Inflammatory macrophage treated with lipopolysaccharide for 1 hour (primary cell): ENCODE results near the gene NFE2.
"Not testable (repeated sequence)": the region's sequence is repeated elsewhere in the genome, so short reads cannot be mapped to it uniquely, and the experiment has no call there.

Experiments used
- DNase-seq, 2 donors: peaks; one replicate each; pipeline ENCODE4 v3.0.0-alpha.2; 2020 to 2022

NFE2 gene

DNA sequence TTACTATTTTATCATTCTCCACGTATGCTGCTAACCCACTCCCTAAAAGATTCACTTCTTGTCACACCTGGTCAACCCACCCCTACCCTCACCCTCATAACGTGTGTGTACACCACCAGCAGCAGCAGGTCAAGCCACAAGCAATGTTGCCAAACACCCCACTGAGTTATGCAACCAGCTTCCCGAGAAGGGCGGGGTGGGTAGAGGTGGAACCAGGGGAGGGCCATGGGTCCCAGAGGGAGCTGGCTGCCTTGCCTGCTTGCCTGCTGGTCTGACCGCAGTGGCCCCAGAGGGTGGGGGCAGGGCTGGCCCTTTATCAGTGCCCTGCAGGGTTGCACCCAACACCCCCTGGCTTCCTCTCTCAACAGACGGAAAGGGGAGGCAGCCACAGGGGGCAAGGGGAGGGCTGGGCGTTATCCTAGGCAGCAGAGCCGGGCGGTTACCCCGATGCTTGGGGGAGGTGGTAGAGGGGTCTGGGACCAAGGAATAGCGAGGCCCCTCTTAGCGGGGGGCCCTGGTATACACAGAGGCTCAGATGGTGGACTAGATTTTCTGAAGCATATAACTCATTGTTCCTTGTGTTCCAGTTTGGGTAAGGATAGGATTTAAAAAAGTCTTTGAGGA, 3.5 kb upstream of the NFE2 start:
- DNase-seq: peak; percentile 66 to 82

DNA sequence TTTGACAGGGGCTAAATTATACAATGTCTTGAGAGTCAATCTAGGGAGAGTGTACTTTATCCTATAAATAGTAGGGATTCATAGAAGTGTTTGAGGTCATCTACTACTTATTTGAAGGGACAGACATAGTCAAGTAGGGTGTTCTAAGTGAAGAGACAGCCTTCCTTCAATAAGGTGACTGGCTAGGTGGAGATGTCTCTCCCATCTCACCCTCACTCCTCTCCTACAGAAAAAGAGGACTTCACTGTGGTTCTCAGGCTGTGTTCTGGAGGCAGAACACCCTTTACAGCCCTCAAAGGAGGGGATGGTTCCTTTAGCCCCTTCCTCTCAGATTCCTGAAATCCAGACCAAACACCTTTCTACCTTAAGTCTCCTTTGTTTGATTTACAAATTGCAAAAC, 2.8 kb upstream of the NFE2 start:
- DNase-seq: no peak

DNA sequence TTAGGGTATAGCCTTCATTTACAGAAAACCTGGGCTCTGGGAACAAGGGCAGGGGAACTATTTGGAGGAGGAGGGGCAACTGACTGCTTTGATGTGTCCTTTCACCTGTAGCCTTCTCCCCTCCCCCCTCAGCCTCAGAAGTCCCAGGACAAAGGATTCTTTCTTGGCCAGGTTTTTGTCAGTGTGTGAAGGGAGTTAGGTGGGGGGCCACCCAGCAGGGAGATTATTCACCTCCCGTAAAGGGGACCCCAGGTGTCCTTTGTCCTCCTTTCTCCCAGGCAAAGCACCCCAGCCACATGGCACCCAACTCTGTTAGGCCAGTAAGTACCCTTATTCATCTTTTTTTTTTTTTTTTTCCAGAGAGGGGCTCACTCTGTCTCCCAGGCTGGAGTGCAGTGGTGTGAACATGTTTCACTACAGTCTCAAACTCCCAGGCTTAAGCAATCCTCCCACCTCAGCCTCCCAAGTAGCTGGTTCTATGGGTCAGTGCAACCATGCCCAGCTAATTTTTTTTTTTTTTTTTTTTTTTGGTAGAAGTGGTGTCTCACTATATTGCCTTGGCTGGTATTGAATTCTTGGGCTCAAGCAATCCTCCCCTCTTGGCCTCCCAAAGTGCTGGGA, 723 bp upstream of the NFE2 start:
- DNase-seq: peak; percentile 57 to 70

DNA sequence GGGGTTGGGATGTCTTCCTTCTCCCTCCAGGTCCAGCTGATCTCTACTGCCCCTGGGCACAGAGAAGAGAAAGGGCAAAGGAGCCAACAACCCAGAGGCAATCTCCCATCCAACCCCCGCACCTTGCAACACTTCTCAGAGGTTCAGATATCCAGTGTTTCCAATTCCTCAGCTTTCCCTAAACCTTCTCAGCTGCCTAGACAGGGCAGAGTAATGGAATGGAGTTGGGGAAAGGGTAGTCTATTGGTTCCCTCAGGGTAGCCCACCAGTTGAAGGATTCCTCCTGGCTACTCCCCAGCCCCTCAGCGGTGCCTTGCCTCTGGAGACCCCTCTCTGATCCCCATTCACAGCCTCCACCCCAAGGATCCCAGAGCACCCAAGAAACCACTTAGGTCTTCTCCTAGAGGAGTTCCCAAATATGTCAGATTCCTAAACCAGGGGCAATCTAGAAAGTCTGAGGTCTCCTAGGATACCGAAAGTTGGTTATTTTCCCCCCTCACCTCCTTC, 537 bp downstream of the NFE2 start:
- no peak for DNase-seq

DNA sequence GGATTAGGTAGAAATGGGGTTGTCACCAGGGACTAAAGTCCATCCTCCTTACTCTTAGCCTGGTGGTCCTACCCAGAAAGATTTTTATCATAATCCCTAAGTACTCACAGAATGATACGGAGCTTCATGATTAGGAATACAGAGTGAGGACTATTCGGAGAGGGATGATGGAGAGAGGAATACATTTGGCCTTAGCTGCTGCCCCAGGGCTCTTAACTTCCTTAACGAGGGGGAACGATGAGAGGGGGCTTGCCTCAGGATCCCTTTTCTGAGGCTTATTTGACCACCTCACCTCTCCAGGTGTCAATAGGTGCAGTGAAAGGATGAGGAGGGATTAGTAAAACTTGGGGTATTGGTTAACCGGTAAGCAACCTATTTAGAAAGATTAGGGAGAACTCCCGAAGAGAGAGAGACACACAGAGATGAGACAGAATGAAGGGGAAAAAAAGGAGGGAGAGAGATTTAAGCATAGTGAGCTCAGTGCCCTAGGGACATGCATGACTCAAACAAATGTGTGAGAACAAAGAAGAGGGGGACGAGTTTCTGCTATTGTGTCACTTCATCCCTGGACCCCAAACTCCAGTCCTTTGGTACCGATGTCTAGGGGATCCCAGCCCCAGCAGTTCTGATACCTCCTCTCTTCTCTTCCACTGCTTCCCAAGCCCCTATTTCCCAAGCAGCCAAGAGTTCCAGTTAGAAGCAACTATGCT, 1.1 kb downstream of the NFE2 start:
- DNase-seq: no peak

DNA sequence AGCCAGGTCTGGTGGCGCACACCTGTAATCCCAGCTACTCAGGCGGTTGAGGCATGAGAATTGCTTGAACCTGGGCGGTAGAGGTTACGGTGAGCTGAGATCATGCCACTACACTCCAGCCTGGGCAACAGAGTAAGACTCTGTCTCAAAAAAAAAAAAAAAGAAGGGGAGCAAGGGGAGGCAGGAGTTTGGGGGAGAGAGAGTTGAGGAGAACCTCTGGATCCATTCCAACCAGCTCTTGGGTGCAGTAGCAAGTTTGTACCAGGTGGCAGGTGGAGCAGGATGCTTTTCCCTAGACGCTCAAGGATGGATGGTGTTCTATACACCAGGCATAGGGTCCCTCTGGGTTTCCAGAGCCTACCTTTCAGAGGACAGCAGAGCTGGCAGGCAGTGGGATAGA, 1.9 kb downstream of the NFE2 start:
- no peak for DNase-seq

DNA sequence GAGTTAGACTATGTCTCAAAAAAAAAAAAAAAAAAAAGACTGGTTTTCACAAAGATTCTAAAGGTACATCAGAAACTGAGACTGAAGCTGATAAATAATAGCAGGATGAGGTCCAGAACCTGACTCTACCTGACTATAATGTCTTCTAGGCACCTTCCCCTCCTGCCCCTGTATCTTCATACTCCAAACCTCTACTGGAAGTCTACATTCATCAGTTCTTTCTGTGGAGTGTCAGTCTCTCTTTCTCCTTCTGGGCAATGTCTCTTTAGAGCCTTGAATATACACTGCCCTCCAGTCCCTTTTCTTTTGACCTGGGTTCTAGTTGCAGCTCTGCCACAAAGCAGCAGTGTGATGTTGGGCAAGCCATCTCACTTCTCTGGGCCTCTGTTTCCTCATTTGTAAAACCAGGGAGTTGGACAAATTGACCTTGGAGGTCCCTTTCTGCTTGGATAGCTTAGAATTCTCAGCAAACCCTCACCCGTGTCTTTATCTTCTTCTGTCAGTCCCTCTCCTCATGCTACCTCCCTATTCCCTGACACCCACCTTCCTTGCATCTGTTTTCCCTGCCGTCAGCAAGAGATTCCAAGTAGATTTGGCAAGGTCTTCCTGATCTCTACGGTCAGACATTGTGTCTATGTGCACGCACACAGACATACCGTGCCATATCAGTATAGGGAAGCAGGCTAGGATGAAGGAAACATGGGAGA, 4.3 kb downstream of the NFE2 start:
- no peak for DNase-seq

DNA sequence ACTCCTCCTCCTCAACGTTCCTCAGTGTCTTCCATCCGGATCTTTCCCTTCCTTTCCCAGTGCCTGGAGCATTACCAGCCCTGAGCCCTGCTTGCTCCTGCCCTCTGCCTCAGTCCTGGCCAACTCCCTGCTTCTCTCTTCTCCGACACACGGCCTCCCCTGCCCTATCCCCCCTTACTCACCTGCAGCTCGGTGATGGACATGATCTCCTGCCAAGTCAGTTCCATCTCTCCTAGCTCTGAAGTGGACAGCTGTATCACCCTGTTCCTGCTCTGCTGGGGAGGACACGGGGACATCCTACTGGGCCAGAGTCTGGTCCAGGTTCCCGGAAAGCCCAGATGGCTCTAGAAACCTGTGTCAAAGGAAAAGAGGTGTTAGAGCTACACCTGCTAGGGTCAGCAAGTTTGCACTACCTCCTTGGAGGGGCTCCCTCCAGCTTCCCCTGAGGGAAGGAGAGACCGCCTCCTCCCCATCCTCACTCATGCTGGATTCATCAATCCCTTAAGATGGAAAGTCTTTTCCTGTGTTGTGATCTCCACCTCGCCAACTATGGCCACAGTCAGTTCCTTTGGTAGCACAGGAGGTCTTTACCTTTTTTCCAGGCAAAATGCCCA, 5.8 kb downstream of the NFE2 start:
- no peak for DNase-seq

DNA sequence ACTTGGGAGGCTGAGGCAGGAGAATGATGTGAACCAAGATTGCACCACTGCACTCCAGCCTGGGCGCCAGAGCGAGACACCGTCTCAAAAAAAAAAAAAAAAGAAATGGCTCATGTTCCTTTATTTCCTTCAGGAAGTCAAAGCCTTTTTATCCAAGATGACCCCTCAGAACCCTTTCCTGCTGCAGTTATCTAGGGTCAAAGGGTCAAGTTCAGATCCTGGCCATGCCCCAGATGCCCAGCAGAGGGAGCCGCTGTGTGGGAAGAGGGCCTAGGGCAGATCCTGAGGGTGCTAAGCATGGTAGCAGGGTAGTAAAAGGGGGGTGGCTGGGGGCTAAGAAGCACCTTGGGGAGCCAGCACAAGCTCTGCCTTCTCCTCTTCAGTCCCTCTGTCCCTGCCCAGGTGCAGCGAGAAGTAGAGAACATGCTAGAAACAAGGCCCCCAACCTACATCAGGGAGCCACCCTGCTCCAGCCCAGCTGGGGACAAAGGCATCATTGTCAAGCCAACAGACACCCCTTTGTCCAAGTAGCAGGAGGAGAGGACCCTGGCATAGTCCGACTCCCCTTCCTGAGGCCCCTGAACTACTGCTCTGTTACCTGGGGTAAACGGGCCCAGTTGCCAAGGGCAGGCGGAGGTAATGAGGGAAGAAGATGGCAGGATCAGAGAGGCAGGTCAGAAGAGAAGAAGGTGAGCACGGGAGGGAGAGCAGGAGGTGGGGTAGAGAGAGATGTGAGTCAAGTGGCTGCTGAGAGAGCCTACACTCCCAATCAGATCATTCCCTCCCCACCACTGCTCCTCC, 6.5 kb downstream of the NFE2 start:
- peak; percentile 40 to 90 for DNase-seq

DNA sequence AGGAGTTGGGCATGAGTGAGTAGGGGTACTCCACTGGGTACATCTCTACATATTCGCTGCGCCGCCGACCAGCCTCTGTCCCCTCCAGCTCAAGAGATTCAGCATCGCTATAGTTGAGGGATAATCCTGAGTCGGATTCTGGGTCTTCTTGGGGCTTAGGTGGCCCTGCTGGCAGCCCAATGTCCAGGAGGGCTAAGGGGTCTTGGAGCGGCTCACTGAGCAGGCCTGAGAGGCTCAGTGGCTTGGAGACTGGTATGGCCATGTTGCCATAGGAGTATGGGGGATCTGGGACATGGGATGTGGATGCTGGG, 7.9 kb downstream of the NFE2 start:
- no peak for DNase-seq

DNA sequence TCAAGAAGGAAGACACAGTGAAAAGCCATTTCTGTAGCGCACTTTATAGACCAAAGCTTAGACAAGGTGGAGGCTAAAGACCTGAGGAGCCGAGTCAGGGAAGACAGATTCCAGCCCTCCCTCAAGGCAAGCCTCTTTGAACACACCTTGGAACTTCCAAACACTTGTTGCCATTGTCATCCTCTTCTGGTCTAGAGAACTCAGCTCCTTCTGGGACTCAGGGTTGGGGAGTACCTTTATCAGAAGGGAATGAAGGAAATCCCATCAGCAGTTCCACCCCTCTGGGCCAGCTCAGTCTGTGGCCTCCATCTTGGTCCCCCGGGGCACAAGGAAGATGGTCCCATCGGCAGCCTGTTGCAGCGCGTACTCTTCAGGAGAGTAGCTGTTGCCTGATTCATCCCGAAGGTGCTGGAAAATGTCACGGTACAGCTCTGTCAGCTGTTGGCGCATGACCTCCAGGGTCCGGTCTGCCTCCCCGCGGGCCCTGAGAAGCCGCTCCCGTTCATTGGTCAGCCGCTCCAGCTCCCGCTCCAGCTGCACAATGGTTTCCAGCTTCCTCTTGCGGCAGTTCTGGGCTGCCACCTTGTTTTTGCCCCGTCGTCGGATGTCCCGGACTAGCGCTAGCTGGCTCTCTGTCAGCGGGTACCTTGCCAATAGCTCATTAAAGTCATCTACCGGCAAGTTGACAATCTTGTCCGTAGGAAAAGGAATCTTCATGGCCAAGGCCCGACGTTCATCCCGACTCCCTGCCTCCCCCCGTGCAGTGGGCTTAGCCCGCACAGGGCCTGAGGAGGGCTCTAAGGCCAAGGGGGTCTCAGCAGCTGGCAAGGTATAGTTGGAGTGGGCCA, 8.5 kb downstream of the NFE2 start:
- no peak for DNase-seq

DNA sequence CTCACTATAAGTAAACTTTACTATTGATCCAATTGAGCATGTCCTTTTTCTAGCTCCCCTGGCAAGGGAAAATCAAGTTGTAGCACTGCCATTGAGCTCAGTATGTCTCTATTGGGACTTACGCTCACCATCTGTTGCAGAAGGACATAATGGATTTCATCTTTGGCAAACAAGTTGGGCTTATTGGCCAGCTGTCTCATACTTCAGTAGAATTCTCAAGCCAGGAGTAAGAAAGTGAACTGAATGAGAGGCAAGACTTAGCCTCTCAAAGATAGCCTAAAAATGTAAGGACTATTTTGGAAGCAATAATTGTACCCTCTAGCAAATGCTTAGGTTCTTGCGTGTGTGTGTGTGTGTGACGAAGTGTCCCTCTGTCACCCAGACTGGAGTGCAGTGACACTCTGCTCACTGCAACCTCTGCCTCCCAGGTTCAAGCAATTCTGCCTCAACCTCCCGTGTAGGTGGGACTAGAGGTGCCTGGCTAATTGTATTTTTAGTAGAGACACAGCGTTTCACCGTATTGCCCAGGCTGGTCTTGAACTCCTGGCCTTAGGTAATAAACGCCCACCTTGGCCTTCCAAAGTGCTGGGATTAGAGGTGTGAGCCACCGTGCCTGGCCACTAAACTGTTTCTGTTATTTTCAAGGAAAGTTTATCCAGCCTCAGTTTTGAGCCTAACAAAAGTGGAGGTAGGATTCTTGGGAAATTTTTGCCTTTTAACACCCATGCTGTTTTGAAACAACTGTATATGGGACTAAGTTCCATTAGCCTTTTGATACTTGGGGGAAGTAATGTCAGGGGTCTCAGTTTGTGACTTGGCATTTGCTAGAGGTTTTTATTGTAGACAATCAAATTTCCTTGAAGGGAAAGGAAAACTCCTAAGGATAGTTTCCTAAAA, 13.3 kb downstream of the NFE2 start:
- no peak for DNase-seq

DNA sequence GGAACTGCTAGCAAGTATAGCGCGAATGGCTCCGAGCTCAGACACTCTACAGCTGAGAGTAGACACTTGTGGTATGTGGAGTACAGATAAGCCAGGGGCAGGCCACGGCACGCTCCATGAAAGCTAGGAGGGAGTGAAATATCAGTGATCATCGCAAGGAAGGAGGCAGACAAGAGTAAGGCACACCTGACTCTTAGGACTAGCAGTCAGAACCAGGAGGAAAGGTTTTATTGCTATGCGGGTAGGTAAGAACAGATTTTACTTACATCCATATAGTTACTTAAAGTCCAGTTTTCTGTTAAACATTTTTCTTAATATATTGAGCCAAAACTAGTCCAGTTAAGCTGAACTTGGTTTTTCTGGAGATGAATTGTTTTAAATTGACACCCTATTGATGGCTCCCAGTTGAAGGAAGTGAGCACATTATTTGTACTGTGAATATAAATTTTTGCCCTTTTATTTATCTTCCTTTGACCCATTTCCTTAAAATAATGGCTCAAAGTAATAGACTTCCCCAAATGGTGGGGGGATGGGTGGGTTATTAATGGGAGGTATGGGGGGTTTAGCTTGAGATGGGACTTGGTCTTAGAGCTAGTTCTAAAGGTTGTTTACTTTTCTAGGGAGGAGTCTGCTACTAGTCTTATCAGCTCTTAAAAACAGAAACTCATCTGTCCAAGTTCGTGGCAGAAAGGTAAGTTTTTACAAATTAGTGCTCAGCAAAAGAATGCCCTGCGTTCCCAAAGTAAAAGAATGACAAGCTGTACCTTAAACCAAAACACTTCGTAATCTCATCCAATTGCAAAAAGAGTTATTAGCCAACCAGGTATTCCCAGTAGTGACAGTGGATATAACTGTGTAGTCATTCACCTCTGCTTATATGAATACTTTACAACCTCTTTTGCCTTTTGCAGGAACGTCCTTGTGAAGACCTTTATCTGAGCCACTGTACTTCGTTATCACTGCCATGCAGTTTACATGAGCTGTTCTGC, 14.5 kb downstream of the NFE2 start:
- no peak for DNase-seq

DNA sequence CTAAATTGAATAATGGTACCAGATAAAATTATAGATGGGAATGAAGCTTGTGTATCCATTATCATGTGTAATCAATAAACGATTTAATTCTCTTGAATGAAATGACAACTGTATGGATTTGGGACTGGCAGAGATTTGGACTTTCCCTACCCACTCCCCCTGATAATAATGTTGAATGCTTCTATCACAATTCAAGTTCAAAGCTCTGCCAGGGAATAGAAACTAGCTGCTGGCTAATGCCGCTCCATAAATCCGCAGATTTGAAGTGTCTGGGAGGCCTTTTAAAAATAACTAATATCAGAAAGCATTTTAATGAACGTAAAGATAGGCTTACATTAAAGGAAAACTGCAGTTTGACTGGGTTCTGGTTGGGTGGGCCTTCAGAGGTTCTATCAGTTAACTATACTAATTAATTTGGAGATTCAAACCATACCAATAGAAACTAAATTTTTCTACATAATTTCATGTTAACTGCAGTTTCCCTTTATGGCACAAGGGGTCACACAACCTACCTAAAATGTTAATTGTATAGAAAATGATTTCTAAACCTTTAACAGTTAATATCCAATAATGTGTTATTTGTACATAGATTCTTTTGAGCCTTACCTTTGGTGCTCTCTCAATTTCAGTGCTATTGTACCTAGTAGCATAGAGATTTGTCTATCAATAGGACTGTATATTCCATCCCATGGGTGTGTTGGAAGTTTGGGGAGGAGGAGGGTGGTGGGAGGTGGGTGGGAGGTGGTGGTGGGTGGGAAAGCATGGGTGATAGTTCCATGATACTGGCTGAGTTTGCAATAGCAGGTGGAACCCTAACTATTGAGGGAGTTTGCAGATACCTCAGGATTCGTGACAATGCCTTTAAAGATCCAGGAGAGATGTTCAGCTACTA, 15.4 kb downstream of the NFE2 start:
- DNase-seq: no peak

DNA sequence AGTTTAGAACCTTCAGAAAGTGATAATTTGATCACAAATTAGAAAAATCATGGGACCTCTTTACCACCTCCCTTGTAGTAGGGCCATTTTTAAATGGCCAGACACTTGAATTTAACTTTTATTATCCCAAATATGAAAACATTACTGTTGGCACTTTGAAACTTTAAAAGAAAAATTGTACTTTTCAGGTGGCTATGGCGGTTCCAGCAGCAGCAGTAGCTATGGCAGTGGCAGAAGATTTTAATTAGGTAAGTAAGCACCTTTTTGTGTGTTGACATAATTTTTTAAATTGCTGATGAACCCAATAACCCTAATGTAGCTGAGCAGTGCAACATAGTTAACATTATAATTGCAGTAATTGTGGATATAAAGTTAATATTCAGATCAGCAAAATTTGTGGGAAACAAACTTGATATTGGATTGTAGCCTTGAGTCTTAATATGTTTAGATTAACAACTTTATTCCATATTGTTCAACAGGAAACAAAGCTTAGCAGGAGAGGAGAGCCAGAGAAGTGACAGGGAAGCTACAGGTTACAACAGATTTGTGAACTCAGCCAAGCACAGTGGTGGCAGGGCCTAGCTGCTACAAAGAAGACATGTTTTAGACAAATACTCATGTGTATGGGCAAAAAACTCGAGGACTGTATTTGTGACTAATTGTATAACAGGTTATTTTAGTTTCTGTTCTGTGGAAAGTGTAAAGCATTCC, 16.6 kb downstream of the NFE2 start:
- DNase-seq: not testable (repeated sequence)

DNA sequence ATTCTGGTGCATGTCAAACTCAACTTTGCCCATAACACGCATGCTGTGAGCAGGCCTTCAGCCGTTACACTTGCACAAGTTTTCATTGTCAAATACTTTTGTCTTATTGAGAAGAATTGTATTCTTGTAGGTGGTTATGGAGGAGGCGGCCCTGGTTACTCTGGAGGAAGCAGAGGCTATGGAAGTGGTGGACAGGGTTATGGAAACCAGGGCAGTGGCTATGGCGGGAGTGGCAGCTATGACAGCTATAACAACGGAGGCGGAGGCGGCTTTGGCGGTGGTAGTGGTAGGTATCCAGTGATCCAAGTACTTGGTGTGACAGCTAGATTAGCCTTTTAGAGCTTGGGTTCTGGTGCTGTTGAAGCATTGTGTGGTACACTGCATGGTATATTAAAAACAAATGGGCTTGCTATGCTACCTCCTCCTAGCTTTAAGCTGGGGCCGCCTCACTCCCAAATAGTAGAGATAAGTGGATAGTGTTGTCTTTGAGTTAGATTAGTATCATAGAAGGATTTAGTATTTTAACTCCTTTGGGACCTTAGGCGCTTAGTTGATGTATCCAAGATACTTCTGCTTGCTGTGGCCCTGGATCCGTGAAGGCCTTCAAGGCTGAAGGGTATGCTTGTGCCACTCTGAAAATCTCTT, 17.7 kb downstream of the NFE2 start:
- DNase-seq: no peak

DNA sequence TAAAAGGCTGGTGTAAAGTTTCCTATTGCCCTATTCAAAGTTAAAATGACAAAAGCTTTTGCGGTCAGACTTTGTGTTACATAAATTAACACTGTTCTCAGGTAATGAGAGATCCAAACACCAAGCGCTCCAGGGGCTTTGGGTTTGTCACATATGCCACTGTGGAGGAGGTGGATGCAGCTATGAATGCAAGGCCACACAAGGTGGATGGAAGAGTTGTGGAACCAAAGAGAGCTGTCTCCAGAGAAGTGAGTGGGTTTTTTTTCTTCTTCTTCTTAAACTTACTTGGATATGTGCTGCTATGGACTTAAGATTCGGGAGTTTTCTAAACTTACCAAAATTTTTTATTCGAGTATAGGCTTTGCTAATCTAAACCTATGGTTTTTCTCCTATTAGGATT, 19.1 kb downstream of the NFE2 start:
- not testable (repeated sequence) for DNase-seq
